Fibroblast of skin of left biceps (primary cell): ENCODE measurements around the gene TXNDC15.
"Not testable (repeated sequence)": the region's sequence is repeated elsewhere in the genome, so short reads cannot be mapped to it uniquely, and the experiment has no call there.

Source experiments
- DNase-seq, 2 experiments: peaks; one replicate each; pipeline ENCODE4 v3.0.0-alpha.2; 2013; ENCODE audit warnings: low read depth in 2 of 2

TXNDC15 gene

GRCh38 chr5:134878403-134878802 lies 4.2 kb downstream of the TXNDC15 start:
- DNase-seq, result no peak

- no peak for DNase-seq
Observed at GRCh38 chr5:134879456-134879855, 5.3 kb downstream of the TXNDC15 start.

- DNase-seq, result not testable (repeated sequence)
Observed at GRCh38 chr5:134880937-134881336, 6.8 kb downstream of the TXNDC15 start.

GRCh38 chr5:134881711-134882110 lies 7.5 kb downstream of the TXNDC15 start:
- DNase-seq, result not testable (repeated sequence)

GRCh38 chr5:134887593-134888159 lies 13.5 kb downstream of the TXNDC15 start:
- DNase-seq, result no peak

GRCh38 chr5:134889335-134889734 lies 15.2 kb downstream of the TXNDC15 start:
- DNase-seq, result no peak

- DNase-seq, result no peak
Observed at GRCh38 chr5:134891473-134891872, 17.3 kb downstream of the TXNDC15 start.

GRCh38 chr5:134892282-134892681 lies 18.1 kb downstream of the TXNDC15 start:
- no peak for DNase-seq

GRCh38 chr5:134892926-134893325 lies 18.8 kb downstream of the TXNDC15 start:
- DNase-seq, result no peak

GRCh38 chr5:134893748-134894505 lies 19.8 kb downstream of the TXNDC15 start:
- DNase-seq, result no peak

- no peak for DNase-seq
Observed at GRCh38 chr5:134902071-134902801, 28.1 kb downstream of the TXNDC15 start.

- DNase-seq, result peak; percentile 62 to 68
Observed at GRCh38 chr5:134904610-134905245, 30.6 kb downstream of the TXNDC15 start, which contains the start of gene PCBD2. Gene PCBD2 (plus strand): TSS chr5:134905131. CDS start chr5:134905140, 9 bp downstream.

GRCh38 chr5:134905246-134905996 lies 31.2 kb downstream of the TXNDC15 start:
- DNase-seq, result peak; percentile 30 to 33

- no peak for DNase-seq
Observed at GRCh38 chr5:134906811-134907210, 32.6 kb downstream of the TXNDC15 start.

GRCh38 chr5:134910752-134911151 lies 36.6 kb downstream of the TXNDC15 start:
- not testable (repeated sequence) for DNase-seq

GRCh38 chr5:134911285-134912206 lies 37.4 kb downstream of the TXNDC15 start:
- DNase-seq, result no peak

GRCh38 chr5:134913254-134913653 lies 39.1 kb downstream of the TXNDC15 start:
- no peak for DNase-seq

GRCh38 chr5:134913795-134914194 lies 39.6 kb downstream of the TXNDC15 start:
- no peak for DNase-seq

- no peak for DNase-seq
Observed at GRCh38 chr5:134917070-134917815, 43.1 kb downstream of the TXNDC15 start.

- no peak for DNase-seq
Observed at GRCh38 chr5:134918861-134919260, 44.7 kb downstream of the TXNDC15 start.
